GM12875 (cell line): ENCODE measurements around the gene PPY.
"Not testable (repeated sequence)": the region's sequence is repeated elsewhere in the genome, so short reads cannot be mapped to it uniquely, and the experiment has no call there.

ENCODE experiments used
- H3K4me3 ChIP-seq: one replicate; pipeline ENCODE4 v1.5.1; 2011; ENCODE audit warnings: low read depth, low read length, control low read depth
- TF ChIP-seq, protein P1 (sequence below): IDR thresholded peaks from 2 replicates; pipeline ENCODE4 v1.5.1; 2011; ENCODE audit warnings: low read depth, mild to moderate bottlenecking, control low read depth, inconsistent platforms, low read length, moderate library complexity, borderline replicate concordance; ENCODE audit not compliant: insufficient read depth

Gene PPY

DNA sequence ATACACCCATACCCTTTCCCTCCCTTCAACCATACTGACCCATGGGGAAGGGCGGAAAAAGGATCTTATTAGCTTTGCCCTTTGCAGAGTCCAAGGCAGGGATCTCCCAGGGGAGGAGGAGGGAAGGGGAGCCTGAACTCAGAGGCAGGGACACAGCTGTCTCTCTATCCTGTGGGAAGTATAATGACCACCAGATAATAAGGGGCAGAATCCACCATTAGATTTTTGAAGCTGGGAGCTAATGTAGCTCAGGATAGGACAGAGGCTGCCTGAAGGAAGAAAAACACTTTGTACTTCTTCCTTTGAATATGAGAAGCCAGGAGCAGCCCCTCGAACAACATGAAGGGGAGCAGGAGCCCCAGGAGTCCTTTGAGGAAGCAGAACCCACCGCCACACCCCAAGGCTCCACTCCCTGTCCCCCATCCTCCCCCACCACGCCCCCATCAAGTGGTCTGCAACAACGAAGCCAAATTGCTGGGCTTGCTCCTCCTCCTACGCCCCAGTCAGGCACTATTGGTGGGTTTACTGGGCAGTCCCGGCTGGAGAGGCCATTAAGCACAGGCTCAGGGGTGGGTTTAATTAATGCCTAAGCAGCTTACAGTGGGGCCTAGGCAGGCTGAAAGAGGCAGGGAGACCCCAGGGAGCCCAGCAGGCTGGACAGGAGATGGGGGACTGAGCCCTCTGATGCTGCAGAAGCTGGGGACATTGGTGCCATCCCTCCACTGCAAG lies 40.3 kb downstream of the PPY start:
- TF ChIP-seq, protein P1, sequence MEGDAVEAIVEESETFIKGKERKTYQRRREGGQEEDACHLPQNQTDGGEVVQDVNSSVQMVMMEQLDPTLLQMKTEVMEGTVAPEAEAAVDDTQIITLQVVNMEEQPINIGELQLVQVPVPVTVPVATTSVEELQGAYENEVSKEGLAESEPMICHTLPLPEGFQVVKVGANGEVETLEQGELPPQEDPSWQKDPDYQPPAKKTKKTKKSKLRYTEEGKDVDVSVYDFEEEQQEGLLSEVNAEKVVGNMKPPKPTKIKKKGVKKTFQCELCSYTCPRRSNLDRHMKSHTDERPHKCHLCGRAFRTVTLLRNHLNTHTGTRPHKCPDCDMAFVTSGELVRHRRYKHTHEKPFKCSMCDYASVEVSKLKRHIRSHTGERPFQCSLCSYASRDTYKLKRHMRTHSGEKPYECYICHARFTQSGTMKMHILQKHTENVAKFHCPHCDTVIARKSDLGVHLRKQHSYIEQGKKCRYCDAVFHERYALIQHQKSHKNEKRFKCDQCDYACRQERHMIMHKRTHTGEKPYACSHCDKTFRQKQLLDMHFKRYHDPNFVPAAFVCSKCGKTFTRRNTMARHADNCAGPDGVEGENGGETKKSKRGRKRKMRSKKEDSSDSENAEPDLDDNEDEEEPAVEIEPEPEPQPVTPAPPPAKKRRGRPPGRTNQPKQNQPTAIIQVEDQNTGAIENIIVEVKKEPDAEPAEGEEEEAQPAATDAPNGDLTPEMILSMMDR, result no peak
- no peak overlapping the region for H3K4me3 ChIP-seq

DNA sequence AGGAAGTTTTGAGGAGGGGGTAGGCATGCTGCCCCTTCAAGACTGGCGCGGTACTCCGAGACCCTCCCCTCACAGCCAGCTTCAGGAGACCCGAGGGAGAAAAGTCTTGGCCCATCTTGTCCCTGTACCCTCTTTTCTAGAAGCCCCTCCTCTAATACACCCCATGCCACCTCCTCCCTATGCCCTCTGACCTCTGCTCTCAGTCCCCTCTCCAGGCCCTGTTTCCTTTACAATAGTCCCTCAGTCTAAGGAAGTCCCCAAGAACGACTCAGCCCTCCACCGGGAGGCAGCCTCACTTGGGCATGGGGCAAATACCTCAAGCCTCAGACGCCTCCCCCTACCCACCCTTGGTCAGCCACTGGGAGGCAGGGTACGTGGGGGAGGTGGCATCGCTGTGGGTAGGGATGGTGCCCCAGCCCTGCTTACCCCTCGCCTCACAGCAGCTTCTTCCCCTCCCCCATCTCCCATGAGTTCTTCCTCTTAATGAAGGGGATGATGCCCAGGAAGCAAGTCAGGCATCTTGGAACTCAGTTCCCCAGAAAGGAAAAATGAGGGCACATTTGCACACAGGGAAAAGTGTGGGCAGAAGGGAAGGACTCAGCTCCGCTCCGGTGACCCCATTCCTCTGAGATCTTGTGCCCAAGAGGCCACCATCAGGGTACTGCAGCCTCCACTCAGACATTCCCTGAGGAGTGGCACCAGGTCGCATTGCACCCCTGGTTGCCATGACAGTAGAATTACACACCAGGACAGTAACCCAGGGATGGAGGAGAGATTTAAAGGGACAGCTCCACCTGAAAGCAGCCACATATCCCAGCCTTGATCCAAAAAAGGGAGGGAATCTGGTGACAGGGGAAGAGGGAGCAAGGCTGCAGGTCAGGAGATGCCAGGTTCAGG lies 41.2 kb downstream of the PPY start:
- no peak overlapping the region for H3K4me3 ChIP-seq
- TF ChIP-seq, protein P1, result no peak

DNA sequence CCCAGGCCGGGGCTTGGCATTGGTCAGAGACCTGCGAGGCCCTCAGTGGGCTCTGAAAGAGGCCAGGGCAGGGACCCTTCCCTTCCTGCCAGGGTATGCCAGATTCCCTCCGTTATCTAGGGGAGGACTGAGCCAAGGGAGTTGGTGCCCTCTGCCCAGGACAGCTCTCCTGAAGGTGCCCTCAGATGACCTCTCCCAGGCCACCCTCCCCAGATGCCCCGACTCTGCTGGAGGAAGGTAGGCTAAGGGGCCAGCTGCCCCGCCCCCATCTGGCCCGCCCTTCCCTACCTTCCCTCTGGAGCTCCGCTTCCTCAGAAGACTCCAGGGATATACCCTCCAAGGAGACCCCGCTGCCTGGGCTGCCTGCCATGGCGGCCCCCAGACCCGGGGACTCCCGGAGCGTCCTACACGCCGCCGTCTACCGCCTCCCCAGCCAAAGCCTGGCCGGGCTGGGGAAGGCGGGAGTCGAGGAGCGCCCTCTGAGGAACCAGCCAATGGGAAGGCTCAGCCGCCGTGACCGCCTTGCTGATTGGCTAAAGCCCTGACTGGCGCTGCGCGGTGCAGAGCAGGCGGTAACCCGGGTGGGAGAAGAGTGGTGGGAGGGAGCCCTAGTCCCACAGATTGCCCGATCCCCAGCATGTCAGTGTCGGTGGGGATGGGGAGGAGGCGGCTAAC lies 42.0 kb downstream of the PPY start:
- no peak overlapping the region for H3K4me3 ChIP-seq
- TF ChIP-seq, protein P1, result no peak

DNA sequence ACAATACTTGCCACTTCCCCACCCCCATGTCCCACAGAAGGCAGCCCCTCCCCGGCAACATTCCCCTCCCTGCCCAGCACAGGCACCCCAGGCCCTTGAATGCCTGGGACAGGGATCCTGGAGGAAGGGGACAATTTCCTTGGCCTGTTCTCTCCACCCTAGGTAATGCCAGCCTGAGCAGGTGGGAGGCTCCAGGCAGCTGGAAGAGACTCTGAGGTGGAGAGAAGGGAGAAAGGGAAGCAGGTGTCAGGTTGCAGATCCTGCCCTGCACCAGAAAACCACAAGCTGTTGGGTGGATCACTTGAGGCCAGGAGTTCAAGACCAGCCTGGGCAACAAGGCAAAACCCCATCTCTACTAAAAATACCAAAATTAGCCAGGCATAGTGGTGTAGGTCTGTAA lies 43.8 kb downstream of the PPY start:
- no peak overlapping the region for H3K4me3 ChIP-seq

DNA sequence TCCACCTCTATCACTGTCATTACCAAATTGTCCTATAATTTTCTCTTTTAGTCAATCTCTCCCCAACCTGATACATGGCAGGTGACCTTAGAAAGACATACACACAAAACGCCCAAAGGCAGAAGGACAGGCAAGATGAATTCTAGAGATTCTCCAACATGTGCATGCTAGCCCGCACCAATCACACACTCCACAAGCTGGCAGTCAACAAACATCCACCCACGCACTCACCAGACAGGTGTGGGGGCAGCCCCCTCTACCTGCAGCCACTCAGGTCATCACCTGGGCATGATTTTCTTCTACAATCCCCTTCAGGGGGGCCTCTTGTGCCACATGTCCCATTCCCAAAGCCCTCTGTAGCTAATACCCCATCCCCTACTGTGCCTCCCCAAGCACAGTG lies 44.4 kb downstream of the PPY start:
- TF ChIP-seq, protein P1, result no peak
- no peak overlapping the region for H3K4me3 ChIP-seq

More for the DNA sequence above, 43.8 kb downstream of the PPY start:
- TF ChIP-seq, protein P1, result no peak

DNA sequence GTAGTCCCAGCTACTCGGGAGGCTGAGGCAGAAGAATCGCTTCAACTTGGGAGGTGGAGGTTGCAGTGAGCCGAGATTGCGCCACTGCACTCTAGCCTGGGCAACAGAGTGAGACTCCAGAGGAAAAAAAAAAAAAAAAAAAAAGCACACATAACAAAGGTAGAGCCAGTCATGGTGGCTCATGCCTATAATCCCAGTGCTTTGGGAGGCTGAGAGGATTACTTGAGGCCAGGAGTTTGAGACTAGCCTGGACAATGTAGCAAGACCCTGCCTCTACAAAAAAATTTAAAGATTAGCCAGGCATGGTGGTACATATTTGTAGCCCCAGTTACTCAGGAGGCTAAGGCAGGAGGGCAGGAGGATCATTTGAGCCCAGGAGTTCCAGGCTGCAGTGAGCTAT lies 47.8 kb downstream of the PPY start:
- H3K4me3 ChIP-seq, result not testable (repeated sequence)

DNA sequence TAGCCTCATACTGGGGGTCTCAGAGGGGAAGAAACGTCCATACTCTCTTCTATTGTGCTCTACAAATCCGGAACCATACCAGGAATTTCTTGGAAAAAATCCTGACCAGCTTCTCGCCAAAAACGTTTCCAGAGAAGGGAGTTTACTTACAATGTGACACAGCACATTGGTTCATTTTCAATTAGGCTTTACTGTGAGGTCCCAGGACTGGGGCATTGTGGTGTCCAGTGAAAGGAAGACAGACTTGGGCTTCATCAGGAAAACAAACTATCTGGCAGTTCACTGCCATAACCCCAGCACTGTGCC lies 49.7 kb downstream of the PPY start:
- H3K4me3 ChIP-seq, result no peak overlapping the region
- TF ChIP-seq, protein P1, result no peak
